Forelimb muscle (tissue), 1 donor: ENCODE measurements around the gene DOCK6. TPM values are rescaled to one million over a fixed set of nuclear protein-coding genes. Genes with fewer than 3 reads are reported as not detected.

ENCODE experiments used
- DNase-seq: peaks from one replicate; pipeline ENCODE4 v3.0.0-alpha.2; 2013; ENCODE audit warnings: low read depth
- polyA plus RNA-seq: library from polyadenylated mRNA; unstranded; fragments of 120-200 nt; gene quantifications from one replicate; pipeline ENCODE4 v1.2.1, GENCODE V29; 2013; ENCODE audit not compliant: insufficient read length

Gene DOCK6
- polyA plus RNA-seq, 1 donor, result 34.5 TPM

GRCh38 chr19:11225815-11226214 lies 36.5 kb downstream of the DOCK6 start:
- no peak for DNase-seq

GRCh38 chr19:11225172-11225571 lies 37.2 kb downstream of the DOCK6 start:
- DNase-seq, result no peak

GRCh38 chr19:11224429-11224828 lies 37.9 kb downstream of the DOCK6 start:
- DNase-seq, result no peak

GRCh38 chr19:11223200-11223599 lies 39.1 kb downstream of the DOCK6 start:
- DNase-seq, result no peak

GRCh38 chr19:11221082-11221598 lies 41.2 kb downstream of the DOCK6 start:
- DNase-seq, result no peak

- DNase-seq, result no peak
These were observed 47.9 kb downstream of the DOCK6 start for GRCh38 chr19:11214387-11214786.

GRCh38 chr19:11210656-11210928 lies 51.7 kb downstream of the DOCK6 start:
- DNase-seq, result no peak

- DNase-seq, result no peak
These were observed 52.3 kb downstream of the DOCK6 start for GRCh38 chr19:11209839-11210655.

- DNase-seq, result no peak
These were observed 53.5 kb downstream of the DOCK6 start for GRCh38 chr19:11208561-11209471.

- DNase-seq, result no peak
These were observed 56.3 kb downstream of the DOCK6 start for GRCh38 chr19:11205939-11206570.

- DNase-seq, result no peak
These were observed 57.4 kb downstream of the DOCK6 start for GRCh38 chr19:11204943-11205349.

- DNase-seq, result no peak
These were observed 58.2 kb downstream of the DOCK6 start for GRCh38 chr19:11204076-11204602.

GRCh38 chr19:11203194-11204075 lies 58.9 kb downstream of the DOCK6 start:
- DNase-seq, result no peak

- no peak for DNase-seq
These were observed 59.7 kb downstream of the DOCK6 start for GRCh38 chr19:11202488-11203193.

GRCh38 chr19:11201791-11202190 lies 60.5 kb downstream of the DOCK6 start:
- DNase-seq, result no peak

- no peak for DNase-seq
These were observed 61.4 kb downstream of the DOCK6 start for GRCh38 chr19:11200931-11201330.

GRCh38 chr19:11200015-11200574 lies 62.2 kb downstream of the DOCK6 start:
- no peak for DNase-seq

- no peak for DNase-seq
These were observed 62.8 kb downstream of the DOCK6 start for GRCh38 chr19:11199517-11199916.

GRCh38 chr19:11198769-11199424 lies 63.4 kb downstream of the DOCK6 start:
- DNase-seq, result no peak

- DNase-seq, result no peak
These were observed 64.2 kb downstream of the DOCK6 start for GRCh38 chr19:11198175-11198534.
